BJ (cell line): ENCODE measurements around the gene SLC25A38. TPM values are rescaled to one million over a fixed set of nuclear protein-coding genes. Genes with fewer than 3 reads are reported as not detected.

Source experiments
- CTCF ChIA-PET: fragments of 350-600 bp; formaldehyde crosslinking; extraction: SDS; loops from one replicate; lab custom pipeline; 2021; ENCODE audit warnings: antibody characterized with exemption, inconsistent platforms; lab: Yijun Ruan, JAX
- POLR2A ChIA-PET: fragments of 300-600 bp; sonication (Branson Sonifier 250); formaldehyde crosslinking; extraction: SDS; loops from one replicate; lab custom pipeline; 2021; ENCODE audit warnings: antibody characterized with exemption; lab: Charles Lee
- DNase-seq: peaks from one replicate; pipeline ENCODE4 v3.0.0-alpha.2; 2011; ENCODE audit warnings: low read depth
- H3K27me3 ChIP-seq: 2 replicates; pipeline ENCODE4 v1.6.0; 2011; ENCODE audit warnings: low read length; ENCODE audit not compliant: control insufficient read depth, insufficient read depth
- H3K36me3 ChIP-seq: 2 replicates; pipeline ENCODE4 v1.5.1; 2011; ENCODE audit warnings: low read length; ENCODE audit not compliant: control insufficient read depth, insufficient read depth
- H3K4me3 ChIP-seq: 2 replicates; pipeline ENCODE4 v1.5.1; 2011; ENCODE audit warnings: low read depth, mild to moderate bottlenecking, control low read depth, low read length
- polyA plus RNA-seq: library from polyadenylated mRNA; depleted of rRNA; stranded (reverse); fragments of >200 nt; gene quantifications from 2 replicates; pipeline ENCODE4 v1.2.3, GENCODE V29; 2011
- TF ChIP-seq, protein P1 (sequence below): IDR thresholded peaks from 2 replicates; pipeline ENCODE4 v1.5.1; 2011; ENCODE audit warnings: low read depth, mild to moderate bottlenecking, control low read depth, inconsistent platforms, low read length, moderate library complexity; ENCODE audit not compliant: insufficient read depth

SLC25A38 gene
- polyA plus RNA-seq, 1 experiment = 49.8 TPM

DNA sequence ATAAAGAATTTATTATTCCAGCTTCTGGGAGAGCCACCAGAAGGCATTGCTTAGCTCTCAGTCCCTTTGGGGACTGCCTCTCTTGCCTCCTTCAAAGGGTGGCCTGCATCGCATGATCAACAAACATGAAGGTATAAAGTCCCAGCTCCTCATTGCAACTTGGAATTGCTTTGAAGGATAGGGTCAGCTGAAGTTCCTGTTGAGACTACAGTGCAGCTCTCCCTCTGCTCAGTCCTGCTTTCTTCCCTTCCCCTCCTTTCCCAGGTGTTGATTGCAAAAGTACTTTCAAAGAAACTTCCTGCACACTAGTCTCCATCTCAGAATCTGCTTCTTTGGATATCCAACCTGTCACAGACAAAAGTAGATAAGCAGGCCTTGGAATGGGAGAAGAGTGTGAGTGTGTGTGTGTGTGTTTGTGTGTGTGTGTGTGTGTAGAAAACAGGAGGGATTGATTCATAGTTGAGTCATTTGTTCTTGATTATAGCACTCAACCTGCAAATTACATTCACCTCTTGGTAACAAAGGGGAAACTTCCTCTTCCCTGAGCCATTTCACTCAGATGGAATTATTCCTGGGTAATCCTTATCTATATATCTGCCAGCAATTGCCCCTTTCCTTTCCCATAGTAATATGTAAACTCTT, 40.0 kb upstream of the SLC25A38 start:
- ChIA-PET CTCF (no interaction called here), POLR2A (no interaction called here)
- Histone ChIP-seq H3K27me3 (no peaks in the 10 kb centered on the region), H3K4me3 (no peak overlapping the region), H3K36me3 (no peaks in the 10 kb centered on the region)
- TF ChIP-seq, protein P1, sequence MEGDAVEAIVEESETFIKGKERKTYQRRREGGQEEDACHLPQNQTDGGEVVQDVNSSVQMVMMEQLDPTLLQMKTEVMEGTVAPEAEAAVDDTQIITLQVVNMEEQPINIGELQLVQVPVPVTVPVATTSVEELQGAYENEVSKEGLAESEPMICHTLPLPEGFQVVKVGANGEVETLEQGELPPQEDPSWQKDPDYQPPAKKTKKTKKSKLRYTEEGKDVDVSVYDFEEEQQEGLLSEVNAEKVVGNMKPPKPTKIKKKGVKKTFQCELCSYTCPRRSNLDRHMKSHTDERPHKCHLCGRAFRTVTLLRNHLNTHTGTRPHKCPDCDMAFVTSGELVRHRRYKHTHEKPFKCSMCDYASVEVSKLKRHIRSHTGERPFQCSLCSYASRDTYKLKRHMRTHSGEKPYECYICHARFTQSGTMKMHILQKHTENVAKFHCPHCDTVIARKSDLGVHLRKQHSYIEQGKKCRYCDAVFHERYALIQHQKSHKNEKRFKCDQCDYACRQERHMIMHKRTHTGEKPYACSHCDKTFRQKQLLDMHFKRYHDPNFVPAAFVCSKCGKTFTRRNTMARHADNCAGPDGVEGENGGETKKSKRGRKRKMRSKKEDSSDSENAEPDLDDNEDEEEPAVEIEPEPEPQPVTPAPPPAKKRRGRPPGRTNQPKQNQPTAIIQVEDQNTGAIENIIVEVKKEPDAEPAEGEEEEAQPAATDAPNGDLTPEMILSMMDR = no peak
- no peak for DNase-seq

- H3K36me3 ChIP-seq = no peaks in the 10 kb centered on the region
- CTCF ChIA-PET = no interaction called here
- TF ChIP-seq, protein P1 = no peak
- POLR2A ChIA-PET = no interaction called here
- no peak for DNase-seq
- no peak overlapping the region for H3K4me3 ChIP-seq
- H3K27me3 ChIP-seq = no peaks in the 10 kb centered on the region
These were observed 39.4 kb upstream of the SLC25A38 start for GRCh38 chr3:39343760-39344159.

DNA sequence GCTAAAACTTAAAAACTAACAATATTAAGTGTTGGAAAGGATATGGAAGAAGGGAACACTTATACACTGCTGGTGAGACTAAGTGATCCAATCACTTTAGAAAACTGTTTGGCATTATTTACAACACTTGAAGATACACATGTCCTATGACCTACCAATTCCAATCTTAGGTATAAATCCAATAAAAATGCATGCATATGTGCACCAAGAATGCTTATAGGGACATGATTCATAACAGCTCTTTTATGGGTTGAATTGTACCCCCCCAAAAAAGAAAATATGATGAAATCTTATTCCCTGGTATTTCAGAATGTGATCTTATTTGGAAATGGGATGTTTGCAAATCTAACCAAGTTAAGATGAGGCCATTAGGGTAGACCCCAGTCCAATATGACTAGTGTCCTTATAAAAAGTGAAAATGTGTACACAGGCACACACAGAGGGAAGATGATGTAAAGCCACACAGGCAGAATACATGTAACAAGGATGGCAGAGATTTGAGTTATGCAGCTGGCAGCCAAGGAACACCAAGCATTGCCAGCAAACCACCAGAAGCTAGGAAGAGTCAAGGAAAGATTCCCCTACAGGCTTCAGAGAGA, 38.3 kb upstream of the SLC25A38 start:
- POLR2A ChIA-PET = no interaction called here
- TF ChIP-seq, protein P1 = no peak
- no peak for DNase-seq

DNA sequence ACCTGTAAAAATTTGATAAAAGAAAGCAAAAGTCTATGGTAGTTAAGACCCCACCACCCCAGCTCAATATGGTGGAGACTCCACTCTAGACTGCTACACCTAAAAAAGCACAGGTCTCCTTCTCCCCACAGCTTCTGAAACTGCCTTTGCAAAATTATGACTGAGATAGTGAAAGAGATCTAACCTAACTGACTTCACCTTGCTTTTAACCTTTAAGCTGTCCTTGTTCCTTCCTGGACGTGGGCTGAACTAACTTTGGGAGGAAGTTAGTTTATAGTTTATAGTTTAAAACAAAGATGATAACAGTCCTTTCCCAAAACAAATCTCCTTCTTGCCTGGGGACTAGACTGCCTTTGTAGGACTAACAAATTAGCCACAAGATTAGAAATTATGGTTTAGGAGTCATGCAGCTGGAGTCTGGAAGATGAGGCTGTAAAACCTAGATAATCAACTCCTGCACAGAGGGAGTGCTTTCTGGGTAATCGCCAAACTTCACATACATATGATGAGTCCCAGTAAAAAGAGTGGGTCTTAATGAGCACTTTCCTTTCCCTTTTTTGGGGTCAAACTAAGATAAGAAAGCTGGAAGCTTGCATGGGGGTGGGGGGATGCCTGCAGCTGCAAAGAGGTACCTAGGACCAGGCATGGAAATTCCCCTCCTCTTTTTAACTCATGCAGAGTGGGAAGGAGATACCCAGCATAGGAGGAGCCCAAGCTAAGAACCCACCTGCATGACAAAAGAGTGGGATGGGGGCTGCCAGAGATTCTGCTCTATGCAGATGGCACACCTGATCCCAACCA, 36.2 kb upstream of the SLC25A38 start:
- TF ChIP-seq, protein P1 = no peak
- POLR2A ChIA-PET = no interaction called here
- Histone ChIP-seq H3K27me3 (no peaks in the 10 kb centered on the region), H3K36me3 (no peaks in the 10 kb centered on the region), H3K4me3 (no peak overlapping the region)
- no peak for DNase-seq
- CTCF ChIA-PET = interaction anchor here (1.3 kb wide), 1 partner anchor 55 kb away, joined by 4 read pairs; no protein-coding TSS in a partner anchor

More for the DNA sequence above, 38.3 kb upstream of the SLC25A38 start:
- CTCF ChIA-PET = no interaction called here
- Histone ChIP-seq H3K27me3 (no peaks in the 10 kb centered on the region), H3K4me3 (no peak overlapping the region), H3K36me3 (no peaks in the 10 kb centered on the region)

- ChIA-PET POLR2A (no interaction called here), CTCF (no interaction called here)
- H3K27me3 ChIP-seq = no peaks in the 10 kb centered on the region
- TF ChIP-seq, protein P1 = no peak
- no peaks in the 10 kb centered on the region for H3K36me3 ChIP-seq
- H3K4me3 ChIP-seq = no peak overlapping the region
- DNase-seq = no peak
These were observed 35.6 kb upstream of the SLC25A38 start for GRCh38 chr3:39347586-39347876.
